ENCODE measurements around the gene FCRLA. TPM values are rescaled to one million over a fixed set of nuclear protein-coding genes. Genes with fewer than 3 reads are reported as not detected.
"Not testable (repeated sequence)": the region's sequence is repeated elsewhere in the genome, so short reads cannot be mapped to it uniquely, and the experiment has no call there.

FCRLA gene
- total RNA-seq, 1 experiment from 2014 or later: 2.2 TPM

DNA sequence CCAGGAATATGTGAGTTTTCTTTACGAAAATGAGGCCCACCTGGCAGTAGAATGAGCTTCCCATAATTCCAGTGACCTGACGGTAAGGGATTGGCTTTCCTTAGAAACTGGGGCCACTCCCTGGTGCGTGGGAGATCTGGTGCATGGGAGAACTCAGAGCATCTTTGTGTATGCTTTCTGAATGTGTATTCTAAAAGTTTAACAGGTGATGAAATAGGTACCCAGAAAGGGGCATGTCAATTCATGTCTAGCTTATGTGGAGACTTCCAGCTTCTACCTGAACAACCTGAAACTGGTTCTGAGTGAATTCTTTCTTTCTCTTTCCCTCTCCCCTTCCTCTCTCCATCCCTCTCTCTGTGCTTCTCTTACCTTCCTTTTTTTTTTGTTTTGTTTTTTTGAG lies 15.2 kb upstream of the FCRLA start:
- Histone ChIP-seq H3K36me3 (no peaks in the 10 kb centered on the region), H3K9me3 (0 out of 2 replicates have a peak, but pooled peaks cover 4% of the 10 kb centered on the region), H3K4me3 (no peak overlapping the region), H3K27me3 (peaks cover 7% of the 10 kb centered on the region)
- DNase-seq: no peak

DNA sequence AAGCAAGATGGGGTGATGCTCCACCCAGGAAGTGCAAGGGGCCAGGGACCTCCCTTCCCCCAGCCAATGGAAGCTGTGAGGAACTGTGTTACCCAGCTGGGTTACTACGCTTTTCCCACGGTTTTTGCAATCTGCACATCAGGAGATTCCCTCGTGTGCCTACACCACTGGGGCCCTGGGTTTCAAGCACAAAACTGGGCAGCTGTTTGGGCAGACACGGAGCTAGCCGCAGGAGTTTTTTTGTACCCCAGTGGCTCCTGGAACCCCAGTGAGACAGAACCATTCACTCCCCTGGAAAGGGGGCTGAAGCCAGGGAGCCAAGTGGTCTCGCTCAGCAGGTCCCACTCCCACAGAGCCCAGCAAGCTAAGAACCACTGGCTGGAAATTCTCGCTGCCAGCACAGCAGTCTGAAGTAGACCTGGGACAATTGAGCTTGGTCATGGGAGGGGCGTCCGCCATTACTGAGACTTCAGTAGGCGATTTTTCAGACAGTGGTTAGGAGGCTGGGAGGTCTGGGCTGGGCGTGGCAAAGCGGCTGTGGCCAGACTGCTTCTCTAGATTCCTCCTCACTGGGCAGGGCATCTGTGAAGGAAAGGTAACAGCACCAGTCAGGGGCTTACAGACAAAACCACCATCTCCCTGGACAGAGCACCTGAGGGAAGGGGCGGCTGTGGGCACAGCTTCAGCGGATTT lies 13.9 kb upstream of the FCRLA start:
- H3K36me3 ChIP-seq, DNase-seq, H3K4me3 ChIP-seq, H3K9me3 ChIP-seq, H3K27me3 ChIP-seq: not testable (repeated sequence)

DNA sequence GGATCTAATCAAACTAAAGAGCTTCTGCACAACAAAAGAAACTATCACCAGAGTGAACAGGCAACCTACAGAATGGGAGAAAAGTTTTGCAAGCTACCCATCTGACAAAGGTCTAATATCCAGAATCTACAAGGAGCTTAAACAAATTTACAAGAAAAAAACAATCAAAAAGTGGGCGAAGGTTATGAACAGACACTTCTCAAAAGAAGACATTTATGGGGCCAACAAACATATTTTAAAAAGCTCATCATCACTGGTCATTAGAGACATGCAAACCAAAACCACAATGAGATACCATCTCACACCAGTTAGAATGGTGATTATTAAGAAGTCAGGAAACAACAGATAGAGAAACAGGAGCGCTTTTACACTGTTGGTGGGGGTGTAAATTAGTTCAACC lies 8.7 kb upstream of the FCRLA start:
- H3K9me3 ChIP-seq, H3K4me3 ChIP-seq, H3K27me3 ChIP-seq, H3K36me3 ChIP-seq, DNase-seq: not testable (repeated sequence)

DNA sequence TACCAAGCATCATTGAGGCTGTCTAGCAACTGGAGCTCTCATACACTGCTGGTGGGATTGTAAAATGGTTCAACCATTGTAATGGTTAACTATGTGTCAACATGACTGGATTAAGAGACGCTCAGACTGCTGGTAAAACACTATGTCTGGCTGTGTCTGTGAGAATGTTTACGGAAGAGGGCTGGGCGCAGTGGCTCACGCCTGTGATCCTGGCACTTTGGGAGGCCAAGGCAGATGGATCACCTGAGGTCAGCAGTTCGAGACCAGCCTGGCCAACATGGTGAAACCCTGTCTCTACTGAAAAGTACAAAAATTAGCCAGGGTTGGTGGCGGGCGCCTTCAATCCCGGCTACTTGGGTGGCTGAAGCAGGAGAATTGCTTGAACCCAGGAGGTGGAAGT lies 4.8 kb upstream of the FCRLA start:
- no peak for DNase-seq
- H3K27me3 ChIP-seq: peaks cover 3% of the 10 kb centered on the region; the same call in 1 of the 2 replicates
- H3K36me3 ChIP-seq: no peaks in the 10 kb centered on the region
- H3K4me3 ChIP-seq: no peak overlapping the region
- no peaks in the 10 kb centered on the region; the same call in 1 of the 2 replicates for H3K9me3 ChIP-seq

DNA sequence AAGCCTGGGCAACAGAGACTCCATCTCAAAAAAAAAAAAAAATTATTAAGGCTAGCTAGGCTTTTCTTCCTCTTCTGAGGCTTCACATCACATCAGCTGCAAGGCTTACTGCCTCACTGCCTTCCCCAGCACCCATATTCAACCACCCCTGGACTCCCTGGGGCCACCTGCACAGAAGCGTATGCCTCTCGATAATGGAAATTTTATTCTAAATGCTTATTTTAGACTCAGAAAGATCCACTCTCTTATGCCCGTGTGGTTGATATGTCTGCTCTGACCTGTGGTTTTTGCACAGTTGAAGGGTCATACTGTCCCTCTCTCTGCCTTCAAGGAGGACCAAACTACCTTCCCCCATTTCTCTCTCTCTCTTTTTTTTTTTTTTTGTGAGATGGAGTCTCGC lies 1.5 kb upstream of the FCRLA start:
- H3K36me3 ChIP-seq: no peaks in the 10 kb centered on the region
- no peaks in the 10 kb centered on the region; the same call in 1 of the 2 replicates for H3K9me3 ChIP-seq
- no peak for DNase-seq
- no peak overlapping the region for H3K4me3 ChIP-seq
- H3K27me3 ChIP-seq: no peaks in the 10 kb centered on the region

DNA sequence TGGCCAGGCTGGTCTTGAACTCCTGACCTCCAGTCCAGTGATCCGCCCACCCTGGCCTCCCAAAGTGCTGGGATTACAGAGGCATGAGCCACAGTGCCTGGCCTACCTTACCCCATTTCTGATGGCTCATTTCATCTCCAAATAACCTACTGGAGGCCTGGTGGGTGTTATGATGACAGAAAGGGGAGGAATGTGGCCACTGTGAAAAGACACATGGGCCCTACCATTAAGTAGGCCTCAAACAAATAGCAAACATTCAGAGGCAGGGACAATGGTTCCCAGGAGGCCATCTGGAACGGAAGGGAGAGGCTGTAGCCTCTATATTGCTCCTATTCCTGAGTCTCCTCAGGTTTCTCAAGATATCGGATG lies 932 bp upstream of the FCRLA start:
- H3K4me3 ChIP-seq: no peak overlapping the region
- peak; percentile 71 for DNase-seq
- no peaks in the 10 kb centered on the region for H3K27me3 ChIP-seq
- H3K9me3 ChIP-seq: no peaks in the 10 kb centered on the region; the same call in 1 of the 2 replicates
- H3K36me3 ChIP-seq: no peaks in the 10 kb centered on the region

DNA sequence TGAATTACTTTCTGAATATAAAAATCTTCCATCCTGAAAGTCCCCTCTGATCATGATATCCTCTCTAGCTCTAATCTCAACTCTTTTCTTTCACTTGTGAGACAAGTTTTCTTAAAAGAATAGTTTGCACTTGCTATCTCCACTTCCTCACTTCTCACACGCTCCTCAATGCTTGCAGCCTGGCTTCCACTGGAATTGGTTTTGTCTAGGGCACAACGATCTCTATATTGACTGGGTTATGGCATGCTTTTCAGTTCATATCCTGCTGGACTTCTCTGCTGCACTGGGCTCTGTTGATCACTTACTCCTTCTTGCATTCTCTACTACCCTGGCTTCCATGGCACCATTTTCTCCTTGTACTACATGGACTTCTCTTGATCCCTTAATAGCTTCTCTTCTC lies 474 bp downstream of the FCRLA start:
- Histone ChIP-seq H3K27me3 (no peaks in the 10 kb centered on the region), H3K36me3 (no peaks in the 10 kb centered on the region), H3K4me3 (no peak overlapping the region), H3K9me3 (no peaks in the 10 kb centered on the region; the same call in 1 of the 2 replicates)
- no peak for DNase-seq

DNA sequence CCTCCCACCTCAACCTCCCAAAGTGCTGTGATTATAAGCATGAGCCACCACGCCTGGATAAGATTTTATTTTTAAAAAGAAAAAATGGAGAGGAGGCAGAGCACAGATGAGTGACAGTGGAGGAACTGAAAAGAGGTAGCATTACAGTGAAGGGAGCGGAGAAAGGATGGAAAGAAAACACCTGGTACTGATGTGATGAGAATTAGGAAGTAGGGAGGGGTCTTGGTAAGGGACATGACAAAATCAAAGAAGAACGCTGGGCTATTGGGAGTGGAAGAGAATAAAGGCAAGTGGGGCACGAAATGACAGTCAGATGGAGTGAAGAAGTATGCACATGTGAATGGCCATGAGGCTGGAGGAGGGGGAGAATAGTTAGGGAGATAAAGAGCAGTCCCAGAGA lies 2.3 kb downstream of the FCRLA start:
- no peak for DNase-seq
- H3K27me3 ChIP-seq: no peaks in the 10 kb centered on the region
- H3K9me3 ChIP-seq: no peaks in the 10 kb centered on the region; the same call in 1 of the 2 replicates
- H3K4me3 ChIP-seq: no peak overlapping the region
- no peaks in the 10 kb centered on the region for H3K36me3 ChIP-seq

DNA sequence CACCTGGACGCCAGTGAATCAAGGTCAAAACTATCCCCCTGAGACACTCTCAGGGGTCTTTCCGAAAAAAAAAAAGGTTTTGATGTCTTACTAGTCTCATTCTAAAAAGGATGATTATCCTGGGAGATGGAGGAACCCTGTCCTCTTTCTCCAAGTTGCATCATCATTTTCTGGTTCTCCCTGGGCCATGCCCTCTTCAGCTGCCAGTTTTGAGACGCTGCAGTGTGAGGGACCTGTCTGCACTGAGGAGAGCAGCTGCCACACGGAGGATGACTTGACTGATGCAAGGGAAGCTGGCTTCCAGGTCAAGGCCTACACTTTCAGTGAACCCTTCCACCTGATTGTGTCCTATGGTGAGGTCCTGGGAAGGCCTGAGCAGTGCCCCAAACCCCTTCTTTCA lies 3.5 kb downstream of the FCRLA start:
- H3K27me3 ChIP-seq: no peaks in the 10 kb centered on the region
- H3K4me3 ChIP-seq: no peak overlapping the region

DNA sequence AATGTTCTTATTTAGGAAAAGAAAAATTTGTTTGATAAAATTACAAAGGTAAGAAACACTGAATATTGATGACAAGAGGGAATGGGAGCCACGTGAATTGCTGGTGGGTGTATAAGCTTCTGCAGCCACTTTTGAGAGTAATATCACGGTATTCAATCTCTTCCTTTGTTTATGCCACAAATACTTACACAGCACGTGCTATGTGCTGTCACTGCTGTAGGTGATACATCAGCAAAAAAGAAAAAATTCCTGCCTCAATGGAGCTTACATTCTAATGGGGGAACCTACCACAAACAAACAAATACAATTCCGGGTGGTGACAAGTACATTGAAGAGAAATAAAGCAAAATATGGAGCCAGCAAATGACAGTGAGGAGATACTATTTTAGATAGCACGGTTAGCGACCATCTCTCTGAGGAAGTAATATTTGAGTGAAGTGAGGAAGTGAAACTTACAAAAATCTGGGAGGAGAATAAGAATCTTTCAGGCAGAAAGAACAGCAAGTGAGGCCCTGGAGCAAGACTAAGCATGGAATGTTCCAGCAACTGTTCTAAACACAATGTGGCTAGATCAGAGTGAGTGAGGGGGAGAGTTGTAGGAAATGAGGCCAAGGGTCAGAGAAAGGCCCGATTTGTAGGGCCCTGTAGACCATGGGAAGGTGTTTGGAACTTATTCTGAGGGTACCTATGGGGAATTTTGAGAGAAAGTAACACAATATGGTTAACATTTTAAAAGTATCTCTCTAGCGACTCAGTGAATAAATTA lies 11.7 kb downstream of the FCRLA start:
- H3K9me3 ChIP-seq: no peaks in the 10 kb centered on the region
- H3K36me3 ChIP-seq: no peaks in the 10 kb centered on the region
- no peak for DNase-seq
- no peak overlapping the region for H3K4me3 ChIP-seq
- no peaks in the 10 kb centered on the region for H3K27me3 ChIP-seq

More for the DNA sequence above, 3.5 kb downstream of the FCRLA start:
- no peak for DNase-seq
- H3K36me3 ChIP-seq: no peaks in the 10 kb centered on the region
- H3K9me3 ChIP-seq: no peaks in the 10 kb centered on the region; the same call in 1 of the 2 replicates

DNA sequence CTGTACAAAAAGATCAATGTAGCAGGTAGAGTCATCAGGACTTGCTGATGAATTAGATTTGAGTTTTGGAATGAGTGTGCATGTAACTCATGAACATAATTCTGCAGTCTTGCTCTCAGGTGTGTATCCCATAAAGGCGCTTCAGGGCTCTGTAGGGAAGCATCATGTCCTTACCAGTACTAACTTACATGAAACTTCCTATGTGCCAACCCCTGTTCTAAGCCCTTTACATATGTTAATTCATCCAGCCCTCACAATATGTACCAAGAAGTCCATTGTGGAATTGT lies 12.2 kb downstream of the FCRLA start:
- no peaks in the 10 kb centered on the region for H3K27me3 ChIP-seq
- no peaks in the 10 kb centered on the region for H3K36me3 ChIP-seq
- no peaks in the 10 kb centered on the region for H3K9me3 ChIP-seq
- DNase-seq: no peak
- H3K4me3 ChIP-seq: no peak overlapping the region

DNA sequence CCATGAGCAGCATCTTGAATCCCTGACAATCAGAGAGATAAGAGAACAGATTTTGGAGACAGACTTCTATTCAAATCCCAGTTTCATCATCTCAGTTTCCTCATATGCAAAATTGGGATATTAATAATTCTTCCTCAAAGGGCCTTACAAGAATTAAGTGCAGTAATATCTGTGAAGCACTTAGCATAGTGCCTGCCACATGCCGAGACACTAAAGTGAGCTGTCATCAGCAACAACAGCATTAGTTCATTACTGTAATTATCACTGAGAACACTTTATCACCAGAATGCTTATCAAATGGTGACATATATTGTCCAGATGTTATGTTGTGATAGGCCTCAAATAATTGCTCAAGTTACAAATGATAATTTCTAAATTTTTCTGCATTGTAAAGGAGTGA lies 13.4 kb downstream of the FCRLA start:
- no peak for DNase-seq
- Histone ChIP-seq H3K27me3 (no peaks in the 10 kb centered on the region), H3K4me3 (no peak overlapping the region), H3K9me3 (no peaks in the 10 kb centered on the region), H3K36me3 (no peaks in the 10 kb centered on the region)

DNA sequence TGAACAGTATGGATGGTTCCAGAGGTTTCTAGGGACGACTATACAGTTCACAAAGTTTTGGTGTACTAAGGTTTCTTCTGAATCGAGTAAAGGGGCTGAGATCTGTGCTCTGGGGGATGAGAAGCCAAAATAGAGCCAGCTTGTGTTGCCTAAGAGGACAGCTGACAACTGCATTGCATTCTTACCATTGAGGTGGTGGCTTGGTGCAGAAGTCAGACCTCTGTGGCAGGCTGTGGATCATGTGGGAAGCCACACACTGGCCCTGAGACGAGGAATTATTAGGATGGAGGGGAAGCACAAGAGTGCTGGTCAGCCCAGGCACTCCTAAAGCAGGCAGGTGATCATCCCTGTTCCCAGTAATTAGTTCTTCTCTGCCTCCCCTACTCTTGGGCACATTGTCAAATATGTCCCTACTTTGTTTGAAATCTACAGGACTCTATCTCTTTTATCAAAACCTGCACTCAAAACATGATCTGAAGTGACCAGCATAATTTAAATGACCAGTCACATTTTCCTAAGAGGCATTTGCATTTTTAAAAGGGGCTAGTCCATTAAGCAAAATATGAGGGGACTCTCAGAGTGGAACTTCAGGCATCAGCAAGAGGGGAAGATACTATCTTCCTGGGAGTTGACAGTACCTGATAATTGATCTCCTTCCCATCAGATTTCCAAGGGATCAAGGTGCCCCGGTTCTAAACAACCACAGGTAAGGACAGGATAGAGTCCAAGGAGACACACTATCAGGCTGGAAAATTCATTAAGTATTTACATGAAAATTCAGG lies 14.1 kb downstream of the FCRLA start, which contains the start of gene FCRLB:
FCRLB (plus strand) TSS at position 589 of the 782 bp plus-strand sequence. CDS start 1,129 bp downstream, outside the sequence.
- H3K4me3 ChIP-seq: no peak within 1 kb of the TSS

DNA sequence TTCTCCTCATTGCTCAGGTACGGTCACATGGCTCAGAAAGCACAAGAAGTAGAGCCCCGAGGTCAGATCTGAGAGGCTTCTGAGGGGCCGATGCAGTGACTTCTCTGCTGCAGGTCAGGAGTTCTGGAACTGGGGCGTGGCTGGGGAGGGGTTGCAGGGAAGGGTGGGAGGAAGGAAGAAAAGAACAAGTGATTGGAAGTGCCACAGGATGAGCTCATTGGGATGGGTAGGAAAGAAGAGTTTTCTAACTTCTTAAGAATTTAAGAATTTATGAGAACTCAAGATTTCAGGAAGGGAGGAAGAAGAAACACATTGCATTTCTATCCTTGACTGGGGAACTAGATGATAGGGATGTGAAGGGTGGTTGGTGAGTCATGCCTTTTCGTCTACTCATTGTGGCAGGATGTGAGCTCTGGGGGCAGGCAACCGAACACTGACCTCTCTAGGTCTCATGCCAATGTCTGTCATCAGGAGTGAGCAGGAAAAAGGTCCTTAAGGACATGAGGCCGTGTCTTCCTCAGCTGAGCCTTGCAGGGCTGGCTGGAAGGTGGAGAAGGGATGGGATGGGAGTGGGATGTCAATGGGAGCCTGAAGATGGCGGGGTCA lies 14.8 kb downstream of the FCRLA start:
- DNase-seq: peak; percentile 78
- no peaks in the 10 kb centered on the region for H3K36me3 ChIP-seq
- no peak overlapping the region for H3K4me3 ChIP-seq
- H3K27me3 ChIP-seq: no peaks in the 10 kb centered on the region
- no peaks in the 10 kb centered on the region for H3K9me3 ChIP-seq

More for the DNA sequence above, 14.1 kb downstream of the FCRLA start, which contains the start of gene FCRLB:
- Histone ChIP-seq H3K27me3 (no peaks in the 10 kb centered on the region), H3K9me3 (no peaks in the 10 kb centered on the region), H3K36me3 (no peaks in the 10 kb centered on the region)
- no peak for DNase-seq

DNA sequence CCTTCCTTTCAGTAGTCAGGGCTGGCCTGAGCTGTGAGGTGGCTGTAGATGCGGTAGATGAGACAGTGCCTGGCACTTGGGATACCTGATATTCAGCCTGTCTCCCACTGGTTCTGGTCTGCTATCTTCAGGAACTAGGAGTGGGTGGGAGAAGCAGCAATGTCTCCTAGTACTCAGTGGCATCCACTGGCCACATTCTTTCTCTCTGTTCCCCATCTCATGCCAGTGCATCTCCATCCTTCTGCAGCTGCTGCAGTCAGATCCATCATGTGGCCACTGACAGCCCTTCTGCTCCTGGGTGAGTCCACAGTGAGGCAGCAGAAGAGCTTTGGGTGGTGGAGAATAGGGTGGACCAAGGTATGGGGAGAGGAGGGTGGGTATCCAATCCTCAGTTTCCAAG lies 15.4 kb downstream of the FCRLA start:
- H3K27me3 ChIP-seq: no peaks in the 10 kb centered on the region
- H3K4me3 ChIP-seq: no peak overlapping the region
- H3K9me3 ChIP-seq: no peaks in the 10 kb centered on the region
- no peak for DNase-seq
- no peaks in the 10 kb centered on the region for H3K36me3 ChIP-seq

DNA sequence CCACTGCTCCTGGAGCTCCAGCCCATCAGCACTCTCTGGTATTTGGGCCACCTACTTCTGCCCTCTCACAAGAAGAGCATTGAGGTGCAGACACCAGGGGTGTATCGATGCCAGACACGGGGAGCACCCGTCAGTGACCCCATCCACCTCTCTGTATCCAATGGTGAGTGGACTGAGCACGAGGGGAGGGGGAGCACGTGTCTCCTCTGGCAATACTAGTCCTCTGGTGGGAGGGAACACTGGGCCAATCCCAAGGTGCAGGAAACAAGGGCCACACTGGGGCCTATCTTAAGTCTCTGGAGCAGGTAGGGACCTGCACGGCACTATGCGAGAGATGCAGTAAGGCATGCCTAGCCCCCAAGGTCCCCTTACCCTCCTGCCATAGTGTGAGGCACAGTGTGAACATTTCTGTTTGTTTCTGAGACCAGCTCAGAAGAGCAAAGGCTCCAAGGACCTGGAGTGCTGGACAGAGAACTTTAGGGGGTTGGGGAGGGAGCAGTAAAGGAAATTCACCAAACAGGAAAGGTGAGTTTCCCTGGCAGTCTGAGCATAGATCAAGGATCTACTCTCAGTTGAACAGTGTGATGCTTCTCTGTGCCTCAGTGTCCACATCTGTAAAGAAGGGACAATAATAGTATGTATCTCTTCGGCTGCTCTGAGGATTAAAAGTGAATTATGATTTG lies 16.6 kb downstream of the FCRLA start:
- Histone ChIP-seq H3K27me3 (no peaks in the 10 kb centered on the region), H3K9me3 (no peaks in the 10 kb centered on the region), H3K4me3 (no peak overlapping the region), H3K36me3 (no peaks in the 10 kb centered on the region)
- no peak for DNase-seq

Data from MG63 (cell line).